H9 (cell line): Measurements from ENCODE around the gene NET1. TPM values are rescaled to one million over a fixed set of nuclear protein-coding genes. Genes with fewer than 3 reads are reported as not detected.

Experiments
- DNase-seq: peaks from one replicate; pipeline ENCODE4 v3.0.0-alpha.2; 2017
- H2AFZ ChIP-seq: one replicate; pipeline ENCODE4 v1.6.1; 2013; ENCODE audit warnings: mild to moderate bottlenecking, low read length, control low read depth, moderate library complexity
- H2AK5ac ChIP-seq: 2 replicates; pipeline ENCODE4 v1.6.1; 2013; ENCODE audit warnings: low read length, control low read depth, mixed read lengths; ENCODE audit not compliant: insufficient read length
- H2BK120ac ChIP-seq: one replicate; pipeline ENCODE4 v1.6.1; 2013; ENCODE audit warnings: low read depth, mild to moderate bottlenecking, low read length, control low read depth, inconsistent platforms; ENCODE audit not compliant: poor library complexity, severe bottlenecking
- H2BK12ac ChIP-seq: 2 replicates; pipeline ENCODE4 v1.6.1; 2013; ENCODE audit warnings: low read length, control low read depth, mixed read lengths, low read depth; ENCODE audit not compliant: insufficient read length
- H2BK15ac ChIP-seq: 2 replicates; pipeline ENCODE4 v1.6.1; 2013; ENCODE audit warnings: low read depth, low read length, control low read depth
- H2BK20ac ChIP-seq: one replicate; pipeline ENCODE4 v1.6.1; 2013; ENCODE audit warnings: low read depth, mild to moderate bottlenecking, low read length, control low read depth, inconsistent platforms; ENCODE audit not compliant: poor library complexity, severe bottlenecking
- H2BK5ac ChIP-seq: 2 replicates; pipeline ENCODE4 v1.6.1; 2013; ENCODE audit warnings: low read length, control low read depth, mixed read lengths; ENCODE audit not compliant: insufficient read length
- H3K14ac ChIP-seq: 2 replicates; pipeline ENCODE4 v1.6.1; 2013; ENCODE audit warnings: low read length, control low read depth; ENCODE audit not compliant: insufficient read depth
- H3K18ac ChIP-seq: 2 replicates; pipeline ENCODE4 v1.6.1; 2013; ENCODE audit warnings: low read depth, mild to moderate bottlenecking, mixed read lengths, low read length, control low read depth; ENCODE audit not compliant: insufficient read length
- H3K23ac ChIP-seq: 2 replicates; pipeline ENCODE4 v1.6.1; 2013; ENCODE audit warnings: low read length, control low read depth, mixed read lengths, low read depth; ENCODE audit not compliant: insufficient read length
- H3K23me2 ChIP-seq: 2 replicates; pipeline ENCODE4 v1.6.1; 2013; ENCODE audit warnings: low read depth, mild to moderate bottlenecking, mixed read lengths, low read length, control low read depth; ENCODE audit not compliant: insufficient read length, poor library complexity, severe bottlenecking
- H3K27ac ChIP-seq: 2 replicates; pipeline ENCODE4 v1.5.1; 2013; ENCODE audit warnings: low read length, control low read depth, mixed read lengths, low read depth; ENCODE audit not compliant: insufficient read length
- H3K27me3 ChIP-seq: 2 replicates; pipeline ENCODE4 v1.6.1; 2013; ENCODE audit warnings: low read length, control low read depth, inconsistent platforms; ENCODE audit not compliant: insufficient read depth
- H3K4ac ChIP-seq: 2 replicates; pipeline ENCODE4 v1.6.1; 2013; ENCODE audit warnings: low read depth, mild to moderate bottlenecking, control low read depth, inconsistent platforms, low read length, moderate library complexity
- H3K4me1 ChIP-seq: 2 replicates; pipeline ENCODE4 v1.6.1; 2013; ENCODE audit warnings: low read length, control low read depth, inconsistent platforms; ENCODE audit not compliant: insufficient read depth
- H3K4me2 ChIP-seq: 2 replicates; pipeline ENCODE4 v1.6.1; 2013; ENCODE audit warnings: low read length, control low read depth, mixed read lengths; ENCODE audit not compliant: insufficient read length, insufficient read depth
- H3K56ac ChIP-seq: 2 replicates; pipeline ENCODE4 v1.6.1; 2013; ENCODE audit warnings: low read depth, mild to moderate bottlenecking, mixed read lengths, low read length, control low read depth; ENCODE audit not compliant: insufficient read length
- H3K79me1 ChIP-seq: 2 replicates; pipeline ENCODE4 v1.6.1; 2013; ENCODE audit warnings: low read depth, mild to moderate bottlenecking, moderate library complexity, low read length, control low read depth, inconsistent platforms; ENCODE audit not compliant: insufficient read depth, poor library complexity, severe bottlenecking
- H3K79me2 ChIP-seq: 2 replicates; pipeline ENCODE4 v1.6.1; 2013; ENCODE audit warnings: low read length, control low read depth, inconsistent platforms; ENCODE audit not compliant: insufficient read depth
- H3K9ac ChIP-seq: 2 replicates; pipeline ENCODE4 v1.6.1; 2013; ENCODE audit warnings: low read length, control low read depth, mixed read lengths; ENCODE audit not compliant: insufficient read length; ENCODE audit errors: extremely low read depth
- H3K9me3 ChIP-seq: one replicate; pipeline ENCODE4 v1.6.1; 2013; ENCODE audit warnings: low read depth, low read length, inconsistent platforms; ENCODE audit not compliant: control insufficient read depth
- H3T11ph ChIP-seq: one replicate; pipeline ENCODE4 v1.6.1; 2013; ENCODE audit warnings: mild to moderate bottlenecking, low read length, control low read depth, inconsistent platforms
- H4K20me1 ChIP-seq: one replicate; pipeline ENCODE4 v1.6.1; 2013; ENCODE audit not compliant: control insufficient read depth, insufficient read length, insufficient read depth
- H4K5ac ChIP-seq: 2 replicates; pipeline ENCODE4 v1.6.1; 2013; ENCODE audit warnings: low read depth, mild to moderate bottlenecking, mixed read lengths, low read length, control low read depth; ENCODE audit not compliant: insufficient read length
- H4K8ac ChIP-seq: replicated peaks from 2 replicates; pipeline ENCODE4 v1.6.1; 2013; ENCODE audit warnings: low read length, control low read depth, mixed read lengths, low read depth; ENCODE audit not compliant: insufficient read length
- H4K91ac ChIP-seq: 2 replicates; pipeline ENCODE4 v1.6.1; 2013; ENCODE audit warnings: low read depth, mild to moderate bottlenecking, moderate library complexity, mixed read lengths, low read length, control low read depth; ENCODE audit not compliant: insufficient read length
- H3K27ac Mint-ChIP-seq, 3 experiments: 2 replicates in 2 of 3; 3 replicates in 1 of 3; pipeline ENCODE4 v1.8.0; 2020 to 2021; ENCODE audit warnings: mixed read lengths in 3 of 3, mild to moderate bottlenecking in 1 of 3, moderate library complexity in 1 of 3
- H3K27me3 Mint-ChIP-seq: 2 replicates; pipeline ENCODE4 v1.8.0; 2021; ENCODE audit warnings: low read depth, mild to moderate bottlenecking, moderate library complexity, mixed read lengths
- H3K36me3 Mint-ChIP-seq, 3 experiments: 2 replicates in 2 of 3; 3 replicates in 1 of 3; pipeline ENCODE4 v1.8.0; 2020 to 2021; ENCODE audit warnings: low read depth in 3 of 3, mixed read lengths in 3 of 3; ENCODE audit not compliant: insufficient read depth in 1 of 3
- H3K4me1 Mint-ChIP-seq, 2 experiments: 2 replicates each; pipeline ENCODE4 v1.8.0; 2020; ENCODE audit warnings: mixed read lengths in 2 of 2
- H3K4me3 Mint-ChIP-seq, 2 experiments: 2 replicates in 1 of 2; 3 replicates in 1 of 2; pipeline ENCODE4 v1.8.0; 2020 to 2021; ENCODE audit warnings: mild to moderate bottlenecking in 2 of 2, mixed read lengths in 2 of 2, moderate library complexity in 1 of 2
- H3K9me3 Mint-ChIP-seq, 2 experiments: 2 replicates in 1 of 2; 3 replicates in 1 of 2; pipeline ENCODE4 v1.8.0; 2020; ENCODE audit warnings: mild to moderate bottlenecking in 2 of 2, mixed read lengths in 2 of 2, moderate library complexity in 1 of 2
- WGBS: extraction: QIAGEN DNeasy Blood & Tissue Kit; methylation state at CpG from one replicate; pipeline ENCODE4 v1.1.7; 2013; ENCODE audit warnings: missing lambda C conversion rate, low lambda C conversion rate, mixed read lengths; ENCODE audit not compliant: insufficient read length; ENCODE audit errors: extremely low coverage; 5-methylcytosine and 5-hydroxymethylcytosine counted together
- total RNA-seq: library from RNA; stranded (reverse); gene quantifications from 2 replicates; pipeline ENCODE4 v1.2.1, GENCODE V29; 2021
- TF ChIP-seq, protein P1 (sequence below): fragments of 200-600 bp; sonication (generic); conservative IDR thresholded peaks from 3 replicates; pipeline ENCODE4 v1.8.0; 2021; ENCODE audit warnings: antibody characterized with exemption, mild to moderate bottlenecking

Gene NET1
- total RNA-seq, 1 experiment from 2014 or later, result 50.6 TPM

DNA sequence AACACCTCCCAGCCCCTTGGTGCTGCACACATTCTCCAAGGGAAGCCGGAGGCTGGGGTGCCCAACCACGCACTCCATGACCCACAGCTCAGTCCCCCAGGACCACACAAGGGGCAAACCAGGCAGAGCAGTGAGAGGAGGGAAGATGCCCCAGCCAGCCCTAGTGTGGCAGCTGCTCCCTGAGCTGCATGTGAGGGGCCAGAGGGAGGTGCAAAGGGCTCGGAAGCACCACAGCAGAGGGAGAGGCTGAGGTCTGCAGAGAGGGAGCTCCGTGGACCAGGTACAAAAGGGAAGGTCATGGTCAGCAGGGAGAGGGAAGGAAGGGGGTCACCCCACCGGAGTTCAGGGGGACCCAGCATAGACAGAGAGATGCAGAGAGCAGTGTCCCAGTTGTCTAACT is 88.6 kb downstream of the NET1 start:
- H2BK12ac ChIP-seq, result no peak overlapping the region
- H2BK5ac ChIP-seq, result no peak overlapping the region
- H4K5ac ChIP-seq, result no peak overlapping the region
- no peak overlapping the region for H3K9ac ChIP-seq
- no peak overlapping the region for H3K18ac ChIP-seq
- no peak for DNase-seq
- Mint-ChIP-seq H3K27ac (no peak overlapping the region; a peak in 1 of 7 replicates), H3K27me3 (peaks cover 5% of the 10 kb centered on the region), H3K4me1 (peaks cover 5 to 6% of the 10 kb centered on the region in 2 experiments), H3K36me3 (no peaks in the 10 kb centered on the region; a peak in 1 of 7 replicates), H3K9me3 (no peaks in the 10 kb centered on the region), H3K4me3 (no peak overlapping the region)
- H3K27ac ChIP-seq, result no peak overlapping the region
- H3T11ph ChIP-seq, result no peak overlapping the region
- H3K4me1 ChIP-seq, result no peaks in the 10 kb centered on the region; the same call in 1 of the 2 replicates
- no peak overlapping the region for H2AFZ ChIP-seq
- H4K91ac ChIP-seq, result no peak overlapping the region
- H4K8ac ChIP-seq, result no peak overlapping the region
- H3K4me2 ChIP-seq, result no peak overlapping the region
- H3K4ac ChIP-seq, result no peak overlapping the region
- no peak overlapping the region for H2BK15ac ChIP-seq
- H3K23me2 ChIP-seq, result no peaks in the 10 kb centered on the region
- H4K20me1 ChIP-seq, result no peaks in the 10 kb centered on the region
- no peak overlapping the region; the same call in 1 of the 2 replicates for H3K14ac ChIP-seq
- no peaks in the 10 kb centered on the region for H3K9me3 ChIP-seq
- no CpG with 5 or more reads among the region's 5 CpGs for WGBS
- no peak overlapping the region for H2BK20ac ChIP-seq
- H2BK120ac ChIP-seq, result no peak overlapping the region
- no peaks in the 10 kb centered on the region for H3K27me3 ChIP-seq
- no peaks in the 10 kb centered on the region for H3K79me1 ChIP-seq
- no peak overlapping the region for H3K56ac ChIP-seq
- no peak overlapping the region for H2AK5ac ChIP-seq
- no peak overlapping the region for H3K23ac ChIP-seq
- no peaks in the 10 kb centered on the region for H3K79me2 ChIP-seq
- TF ChIP-seq, protein P1, sequence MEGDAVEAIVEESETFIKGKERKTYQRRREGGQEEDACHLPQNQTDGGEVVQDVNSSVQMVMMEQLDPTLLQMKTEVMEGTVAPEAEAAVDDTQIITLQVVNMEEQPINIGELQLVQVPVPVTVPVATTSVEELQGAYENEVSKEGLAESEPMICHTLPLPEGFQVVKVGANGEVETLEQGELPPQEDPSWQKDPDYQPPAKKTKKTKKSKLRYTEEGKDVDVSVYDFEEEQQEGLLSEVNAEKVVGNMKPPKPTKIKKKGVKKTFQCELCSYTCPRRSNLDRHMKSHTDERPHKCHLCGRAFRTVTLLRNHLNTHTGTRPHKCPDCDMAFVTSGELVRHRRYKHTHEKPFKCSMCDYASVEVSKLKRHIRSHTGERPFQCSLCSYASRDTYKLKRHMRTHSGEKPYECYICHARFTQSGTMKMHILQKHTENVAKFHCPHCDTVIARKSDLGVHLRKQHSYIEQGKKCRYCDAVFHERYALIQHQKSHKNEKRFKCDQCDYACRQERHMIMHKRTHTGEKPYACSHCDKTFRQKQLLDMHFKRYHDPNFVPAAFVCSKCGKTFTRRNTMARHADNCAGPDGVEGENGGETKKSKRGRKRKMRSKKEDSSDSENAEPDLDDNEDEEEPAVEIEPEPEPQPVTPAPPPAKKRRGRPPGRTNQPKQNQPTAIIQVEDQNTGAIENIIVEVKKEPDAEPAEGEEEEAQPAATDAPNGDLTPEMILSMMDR, result no peak
